Stimulated activated CD8-positive, alpha-beta memory T cell treated with anti-CD3 and anti-CD28 coated beads, Interleukin-4, amount 100 ng/mL, for 4 hours (primary cell): ENCODE measurements around the gene PRKG2.
"Not testable (repeated sequence)": the region's sequence is repeated elsewhere in the genome, so short reads cannot be mapped to it uniquely, and the experiment has no call there.

Experiments
- DNase-seq, 2 donors: peaks; one replicate each; pipeline ENCODE4 v3.0.0-alpha.2; 2020; ENCODE audit warnings: low read depth in 2 of 2, low spot score in 1 of 2

Gene PRKG2

GRCh38 chr4:81214881-81215868 lies at the start of gene PRKG2:
Gene PRKG2 (minus strand): TSS chr4:81215222. CDS start chr4:81205047, 10,175 bp downstream.
- DNase-seq = no peak

- no peak for DNase-seq
These were observed 45.5 kb upstream of the PRKG2 start for GRCh38 chr4:81260443-81261101.

GRCh38 chr4:81258841-81259550 lies 44.0 kb upstream of the PRKG2 start:
- DNase-seq = no peak

GRCh38 chr4:81257816-81258215 lies 42.8 kb upstream of the PRKG2 start:
- no peak for DNase-seq

- DNase-seq = no peak
These were observed 42.0 kb upstream of the PRKG2 start for GRCh38 chr4:81257021-81257420.

- no peak for DNase-seq
These were observed 41.3 kb upstream of the PRKG2 start for GRCh38 chr4:81256059-81256970.

- no peak for DNase-seq
These were observed 40.5 kb upstream of the PRKG2 start for GRCh38 chr4:81255524-81255923.

- no peak for DNase-seq
These were observed 35.4 kb upstream of the PRKG2 start for GRCh38 chr4:81250430-81250829.

- DNase-seq = no peak
These were observed 30.4 kb upstream of the PRKG2 start for GRCh38 chr4:81245218-81246009.

- DNase-seq = no peak
These were observed 22.8 kb upstream of the PRKG2 start for GRCh38 chr4:81237791-81238190.

- no peak for DNase-seq
These were observed 21.1 kb upstream of the PRKG2 start for GRCh38 chr4:81235982-81236749.

- DNase-seq = no peak
These were observed 12.9 kb upstream of the PRKG2 start for GRCh38 chr4:81227968-81228367.

GRCh38 chr4:81227138-81227537 lies 12.1 kb upstream of the PRKG2 start:
- no peak for DNase-seq

- no peak for DNase-seq
These were observed 10.2 kb upstream of the PRKG2 start for GRCh38 chr4:81225252-81225651.

GRCh38 chr4:81222082-81222472 lies 7.1 kb upstream of the PRKG2 start:
- not testable (repeated sequence) for DNase-seq

GRCh38 chr4:81221303-81222081 lies 6.5 kb upstream of the PRKG2 start:
- DNase-seq = no peak

- no peak for DNase-seq
These were observed 5.2 kb upstream of the PRKG2 start for GRCh38 chr4:81220271-81220670.

- DNase-seq = no peak
These were observed 3.2 kb upstream of the PRKG2 start for GRCh38 chr4:81218206-81218605.
